ENCODE data around the gene COA8. TPM values are rescaled to one million over a fixed set of nuclear protein-coding genes. Genes with fewer than 3 reads are reported as not detected.

The COA8 gene
- total and polyA plus RNA-seq, 9 of the 15 experiments (the other 6 are each of a cell fraction or from before 2014, with no cell fraction given): 5.0 to 35.3 (median 25.7) TPM

GRCh38 chr14:103527408-103528145, 35.2 kb upstream of the COA8 start:
- no peaks in the 10 kb centered on the region for H3K27me3 ChIP-seq (ENCODE audit: control insufficient read depth in 2 of 2, insufficient read depth in 2 of 2, low read length in 2 of 2)
- ATAC-seq (peak; percentile 14), DNase-seq (ENCODE audit: extremely low read depth in 1 of 4, low spot score in 3 of 4) (no peak), FAIRE-seq (no peak)
- H4K20me1 ChIP-seq (replicated peaks; ENCODE audit: control insufficient read depth, insufficient read depth, low read length): no peaks in the 10 kb centered on the region; the same call in 1 of the 2 replicates
- H3K36me3 ChIP-seq (ENCODE audit: control insufficient read depth, insufficient read depth, low read length): peaks cover 19% of the 10 kb centered on the region; the same call in 2 of the 3 replicates
- intact Hi-C loops (cut with micrococcal nuclease): loop anchor here (10.0 kb wide), 1 partner anchor 133 kb away; no protein-coding TSS in a partner anchor
- peaks cover 21 to 85% of the 10 kb centered on the region in 2 experiments; a peak in 4 of 5 replicates for H3K4me1 ChIP-seq (replicated peaks in 1 of 2; ENCODE audit: control insufficient read depth in 2 of 2, insufficient read depth in 2 of 2, low read length in 2 of 2)
- peak overlapping the region; percentile 73 to 93; a peak in 3 of 4 replicates for H3K9ac ChIP-seq (ENCODE audit: insufficient read depth in 1 of 2, low read depth in 2 of 2, low read length in 2 of 2)
- H3K27ac ChIP-seq (ENCODE audit: extremely low read depth, low read depth, low read length): 0 out of 3 replicates have a peak overlapping the region, but pooled peaks have one; percentile 86
- peaks cover 32% of the 10 kb centered on the region for H3K79me2 ChIP-seq (ENCODE audit: control insufficient read depth, insufficient read depth, low read length)
- ChIA-PET POLR2A (interaction anchor here (0.7 to 1.5 kb wide), 8 partner anchors 9 to 925 kb away, joined by 3 to 9 read pairs (median 3); no protein-coding TSS in a partner anchor), CTCF (ENCODE audit: low intra/inter-chr PET ratio) (no interaction called here)
- H3K9me1 ChIP-seq (ENCODE audit: control insufficient read depth, insufficient read depth, low read length): peaks cover 6% of the 10 kb centered on the region
- peak overlapping the region; percentile 92; the same call in 1 of the 2 replicates for H3K4me3 ChIP-seq
- BruUV-seq (replicated peaks): no TSS peak
- 63% methylated on average over 6 of the region's 14 CpGs for WGBS (ENCODE audit: insufficient coverage, low coverage, missing lambda C conversion rate)
- H2AFZ ChIP-seq (ENCODE audit: low read depth, low read length): no peak overlapping the region
- H3K4me2 ChIP-seq (ENCODE audit: insufficient read depth, low read length): peak overlapping the region; percentile 85
- in situ Hi-C loops (cut with MboI): no loop called here
- H3K9me3 ChIP-seq (replicated peaks; ENCODE audit: control insufficient read depth, insufficient read depth, low read depth, low read length): no peaks in the 10 kb centered on the region
- TF ChIP-seq PHB (CRISPR knock-in tag; IDR thresholded peaks at IDR 0.05) (no peak), SUPT5H (IDR thresholded peaks at IDR 0.05) (no peak), PBX2 (CRISPR knock-in tag; IDR thresholded peaks at IDR 0.05; ENCODE audit: low read depth) (no peak), PBX2 (tag; conservative IDR thresholded peaks at IDR 0.05; ENCODE audit: low read depth) (no peak), ZBTB12 (CRISPR knock-in tag; IDR thresholded peaks at IDR 0.05) (no peak), ZFP36 (IDR thresholded peaks at IDR 0.05; ENCODE audit: low read depth, low read length, partially characterized antibody) (peak; percentile 30), CHCHD3 (CRISPR knock-in tag; IDR thresholded peaks at IDR 0.05) (no peak), SETDB1 (IDR thresholded peaks at IDR 0.05; ENCODE audit: low read length) (no peak), ZNF592 (IDR thresholded peaks at IDR 0.05) (0 out of 2 replicates have a peak, but pooled peaks have one; percentile 18)
- TF ChIP-seq, protein P1, sequence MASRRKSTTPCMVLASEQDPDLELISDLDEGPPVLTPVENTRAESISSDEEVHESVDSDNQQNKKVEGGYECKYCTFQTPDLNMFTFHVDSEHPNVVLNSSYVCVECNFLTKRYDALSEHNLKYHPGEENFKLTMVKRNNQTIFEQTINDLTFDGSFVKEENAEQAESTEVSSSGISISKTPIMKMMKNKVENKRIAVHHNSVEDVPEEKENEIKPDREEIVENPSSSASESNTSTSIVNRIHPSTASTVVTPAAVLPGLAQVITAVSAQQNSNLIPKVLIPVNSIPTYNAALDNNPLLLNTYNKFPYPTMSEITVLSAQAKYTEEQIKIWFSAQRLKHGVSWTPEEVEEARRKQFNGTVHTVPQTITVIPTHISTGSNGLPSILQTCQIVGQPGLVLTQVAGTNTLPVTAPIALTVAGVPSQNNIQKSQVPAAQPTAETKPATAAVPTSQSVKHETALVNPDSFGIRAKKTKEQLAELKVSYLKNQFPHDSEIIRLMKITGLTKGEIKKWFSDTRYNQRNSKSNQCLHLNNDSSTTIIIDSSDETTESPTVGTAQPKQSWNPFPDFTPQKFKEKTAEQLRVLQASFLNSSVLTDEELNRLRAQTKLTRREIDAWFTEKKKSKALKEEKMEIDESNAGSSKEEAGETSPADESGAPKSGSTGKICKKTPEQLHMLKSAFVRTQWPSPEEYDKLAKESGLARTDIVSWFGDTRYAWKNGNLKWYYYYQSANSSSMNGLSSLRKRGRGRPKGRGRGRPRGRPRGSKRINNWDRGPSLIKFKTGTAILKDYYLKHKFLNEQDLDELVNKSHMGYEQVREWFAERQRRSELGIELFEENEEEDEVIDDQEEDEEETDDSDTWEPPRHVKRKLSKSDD (conservative IDR thresholded peaks at IDR 0.05; ENCODE audit: low read length): no peak
